Liver (tissue), 9 donors: ENCODE data around the gene POU2F3. TPM values are rescaled to one million over a fixed set of nuclear protein-coding genes. Genes with fewer than 3 reads are reported as not detected.

Source experiments
- DNase-seq: peaks from one replicate; pipeline ENCODE4 v3.0.0-alpha.2; 2017; ENCODE audit warnings: low spot score
- H3K27ac ChIP-seq, 2 donors: one replicate each; pipeline ENCODE4 v1.7.0; 2013; ENCODE audit warnings: inconsistent platforms in 2 of 2, low read length in 2 of 2, control low read depth in 1 of 2, low read depth in 1 of 2, mild to moderate bottlenecking in 1 of 2
- H3K27me3 ChIP-seq, 4 donors: one replicate each; pipeline versions ENCODE4 v1.6.1 to v1.7.0; 2013; ENCODE audit warnings: low read length in 3 of 4, inconsistent platforms in 1 of 4, mild to moderate bottlenecking in 1 of 4, moderate library complexity in 1 of 4; ENCODE audit not compliant: control insufficient read depth in 4 of 4, insufficient read depth in 4 of 4
- H3K36me3 ChIP-seq, 4 donors: one replicate each; pipeline versions ENCODE4 v1.6.1 to v1.7.0; 2013; ENCODE audit warnings: low read length in 3 of 4, mild to moderate bottlenecking in 3 of 4, low read depth in 1 of 4, moderate library complexity in 1 of 4; ENCODE audit not compliant: control insufficient read depth in 4 of 4, insufficient read depth in 3 of 4
- H3K4me1 ChIP-seq, 4 donors: one replicate each; pipeline versions ENCODE4 v1.6.1 to v1.7.0; 2013; ENCODE audit warnings: low read length in 3 of 4, mild to moderate bottlenecking in 3 of 4, moderate library complexity in 1 of 4; ENCODE audit not compliant: control insufficient read depth in 4 of 4, insufficient read depth in 4 of 4
- H3K4me3 ChIP-seq, 3 donors: one replicate each; pipeline versions ENCODE4 v1.6.1 to v1.7.0; 2013; ENCODE audit warnings: low read length in 3 of 3, control low read depth in 1 of 3, low read depth in 1 of 3, mild to moderate bottlenecking in 1 of 3
- H3K9ac ChIP-seq, 2 donors: one replicate each; pipeline ENCODE4 v1.7.0; 2013; ENCODE audit warnings: low read length in 2 of 2, mild to moderate bottlenecking in 2 of 2, moderate library complexity in 2 of 2, control low read depth in 1 of 2, low read depth in 1 of 2
- H3K9me3 ChIP-seq, 4 donors: one replicate each; pipeline versions ENCODE4 v1.6.1 to v1.7.0; 2013; ENCODE audit warnings: low read length in 3 of 4; ENCODE audit not compliant: control insufficient read depth in 4 of 4
- CTCF ChIP-seq: fragments of 150-350 bp; IDR thresholded peaks from 2 replicates; pipeline ENCODE4 v1.5.1; 2017; ENCODE audit warnings: improper control_type of control experiment, low read depth, low read length; ENCODE audit not compliant: missing input control
- EGR1 ChIP-seq, 2 donors: IDR thresholded peaks; 2 replicates each; pipeline ENCODE4 v1.6.1; 2016 to 2018; ENCODE audit warnings: antibody characterized with exemption in 2 of 2, low read depth in 2 of 2
- FOXA1 ChIP-seq: IDR thresholded peaks from 2 replicates; pipeline ENCODE4 v1.6.1; 2016; ENCODE audit warnings: antibody characterized with exemption
- FOXA2 ChIP-seq: IDR thresholded peaks from 2 replicates; pipeline ENCODE4 v1.6.1; 2016; ENCODE audit warnings: antibody characterized with exemption
- HNF4G ChIP-seq: IDR thresholded peaks from 2 replicates; pipeline ENCODE4 v1.6.1; 2016; ENCODE audit warnings: antibody characterized with exemption
- JUND ChIP-seq, 2 donors: IDR thresholded peaks; 2 replicates each; pipeline ENCODE4 v1.6.1; 2016; ENCODE audit warnings: antibody characterized with exemption in 2 of 2
- MAX ChIP-seq: IDR thresholded peaks from 2 replicates; pipeline ENCODE4 v1.6.1; 2016; ENCODE audit warnings: antibody characterized with exemption
- REST ChIP-seq: IDR thresholded peaks from 2 replicates; pipeline ENCODE4 v1.6.1; 2016; ENCODE audit warnings: antibody characterized with exemption, mild to moderate bottlenecking
- RXRA ChIP-seq, 2 donors: IDR thresholded peaks; 2 replicates each; pipeline ENCODE4 v1.6.1; 2017 to 2018; ENCODE audit warnings: antibody characterized with exemption in 2 of 2, mild to moderate bottlenecking in 1 of 2
- SP1 ChIP-seq: IDR thresholded peaks from 2 replicates; pipeline ENCODE4 v1.6.1; 2018; ENCODE audit warnings: antibody characterized with exemption, mild to moderate bottlenecking
- TAF1 ChIP-seq: conservative IDR thresholded peaks from 2 replicates; pipeline ENCODE4 v1.6.1; 2016; ENCODE audit warnings: antibody characterized with exemption, mild to moderate bottlenecking
- YY1 ChIP-seq: IDR thresholded peaks from 2 replicates; pipeline ENCODE4 v1.6.1; 2016; ENCODE audit warnings: antibody characterized with exemption, mild to moderate bottlenecking
- WGBS: extraction: QIAGEN DNeasy Blood & Tissue Kit; methylation state at CpG from one replicate; pipeline ENCODE4 v1.1.7; 2013; 5-methylcytosine and 5-hydroxymethylcytosine counted together
- polyA plus RNA-seq, 2 donors: library from polyadenylated mRNA; stranded (reverse) in 1 of 2; unstranded in 1 of 2; fragments of 200-250 nt in 1 of 2; fragments of >200 nt in 1 of 2; fragmentation: Nextera tagmentation in 1 of 2; extraction: Ambion mirVana in 1 of 2; gene quantifications; one replicate each; pipeline versions ENCODE4 v1.2.1 to v1.2.3, GENCODE V29; 2013 to 2015
- total RNA-seq, 2 donors: library from RNA; depleted of rRNA; stranded (reverse); fragments of >200 nt; gene quantifications; one replicate each; pipeline ENCODE4 v1.2.3, GENCODE V29; 2014
- TF ChIP-seq, protein P1 (sequence below): IDR thresholded peaks from 2 replicates; pipeline ENCODE4 v1.6.1; 2016; ENCODE audit warnings: antibody characterized with exemption
- donor health status: healthy.
- donor health status: healthy.
- donor health status: healthy.
- donor health status: healthy.
- donor health status: healthy.

POU2F3 gene
- total and polyA plus RNA-seq, 4 donors = not detected

DNA sequence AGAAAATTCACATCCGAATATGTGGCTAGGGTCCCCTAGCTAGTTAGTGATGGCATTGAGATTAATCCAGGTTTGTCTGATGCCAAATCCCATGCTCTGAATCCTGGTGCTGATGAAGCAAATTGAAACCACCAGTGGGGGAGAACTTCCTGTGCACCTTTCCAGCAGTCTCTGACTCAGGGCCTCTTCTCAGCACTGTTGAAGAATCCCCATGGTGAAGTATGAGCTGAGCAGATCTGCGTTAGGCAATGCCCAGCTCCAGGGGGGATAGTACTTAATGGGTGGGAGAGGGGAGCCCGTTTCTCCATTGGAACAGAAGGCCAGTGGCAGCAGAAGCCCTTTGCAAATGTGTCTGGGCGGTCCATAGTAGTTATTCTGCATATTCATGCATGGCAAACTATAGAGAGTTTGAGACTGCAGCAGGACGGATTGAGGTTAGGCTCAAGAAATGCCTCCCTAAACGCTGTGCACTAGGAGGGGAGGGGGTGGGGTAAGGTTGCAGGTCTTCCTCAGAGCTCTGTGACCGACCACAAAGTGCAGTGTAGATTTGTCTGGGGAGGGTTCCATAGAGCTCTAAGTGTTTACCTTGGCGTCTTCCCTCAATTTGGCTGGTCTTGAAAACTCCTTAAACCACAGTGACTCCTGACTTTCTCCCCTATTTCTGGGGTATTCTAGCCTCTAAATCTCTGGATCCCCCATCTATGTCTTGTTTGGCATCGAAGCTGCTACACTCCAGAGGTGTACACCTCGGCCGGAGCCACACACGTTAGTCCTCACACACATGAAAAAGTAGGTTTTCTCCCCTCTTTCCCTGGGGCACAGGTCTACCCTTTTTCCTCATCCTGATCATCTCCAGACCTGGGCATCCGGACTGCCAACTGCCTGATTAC lies 4.8 kb downstream of the POU2F3 start:
- no peaks in the 10 kb centered on the region for H3K9me3 ChIP-seq
- H3K9ac ChIP-seq = no peak overlapping the region
- H3K36me3 ChIP-seq = no peaks in the 10 kb centered on the region
- peaks cover 0 to 7% (median 3%) of the 10 kb centered on the region in 4 donors for H3K4me1 ChIP-seq
- no peak for DNase-seq
- no peak overlapping the region for H3K4me3 ChIP-seq
- H3K27me3 ChIP-seq = peaks cover 0 to 2% (median 0%) of the 10 kb centered on the region in 4 donors
- H3K27ac ChIP-seq = no peak overlapping the region
- WGBS = 72% methylated on average over 13 of the region's 13 CpGs
- TF ChIP-seq, protein P1, sequence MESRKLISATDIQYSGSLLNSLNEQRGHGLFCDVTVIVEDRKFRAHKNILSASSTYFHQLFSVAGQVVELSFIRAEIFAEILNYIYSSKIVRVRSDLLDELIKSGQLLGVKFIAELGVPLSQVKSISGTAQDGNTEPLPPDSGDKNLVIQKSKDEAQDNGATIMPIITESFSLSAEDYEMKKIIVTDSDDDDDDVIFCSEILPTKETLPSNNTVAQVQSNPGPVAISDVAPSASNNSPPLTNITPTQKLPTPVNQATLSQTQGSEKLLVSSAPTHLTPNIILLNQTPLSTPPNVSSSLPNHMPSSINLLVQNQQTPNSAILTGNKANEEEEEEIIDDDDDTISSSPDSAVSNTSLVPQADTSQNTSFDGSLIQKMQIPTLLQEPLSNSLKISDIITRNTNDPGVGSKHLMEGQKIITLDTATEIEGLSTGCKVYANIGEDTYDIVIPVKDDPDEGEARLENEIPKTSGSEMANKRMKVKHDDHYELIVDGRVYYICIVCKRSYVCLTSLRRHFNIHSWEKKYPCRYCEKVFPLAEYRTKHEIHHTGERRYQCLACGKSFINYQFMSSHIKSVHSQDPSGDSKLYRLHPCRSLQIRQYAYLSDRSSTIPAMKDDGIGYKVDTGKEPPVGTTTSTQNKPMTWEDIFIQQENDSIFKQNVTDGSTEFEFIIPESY = no peak
- TF ChIP-seq JUND (IDR thresholded peaks at IDR 0.05) = no peak
- TF ChIP-seq MAX = no peak
- TF ChIP-seq HNF4G = no peak
- no peak for TF ChIP-seq FOXA2
- no peak for TF ChIP-seq SP1
- TF ChIP-seq CTCF = no peak
- TF ChIP-seq EGR1 (IDR thresholded peaks at IDR 0.05; ENCODE audit: low read depth in 2 of 2) = no peak
- TF ChIP-seq RXRA (IDR thresholded peaks at IDR 0.05) = no peak

- Histone ChIP-seq H3K9ac (no peak overlapping the region), H3K27ac (no peak overlapping the region), H3K36me3 (no peaks in the 10 kb centered on the region), H3K4me1 (peaks cover 0 to 2% (median 0%) of the 10 kb centered on the region in 4 donors), H3K27me3 (peaks cover 0 to 2% (median 0%) of the 10 kb centered on the region in 4 donors), H3K4me3 (no peak overlapping the region), H3K9me3 (no peaks in the 10 kb centered on the region)
- WGBS = 96% methylated on average over 1 of the region's 1 CpG
- no peak for TF ChIP-seq FOXA1
- TF ChIP-seq REST = no peak
- TF ChIP-seq TAF1 = no peak
- TF ChIP-seq JUND (IDR thresholded peaks at IDR 0.05) = no peak
- no peak for TF ChIP-seq YY1
- no peak for TF ChIP-seq MAX
- TF ChIP-seq RXRA (IDR thresholded peaks at IDR 0.05) = no peak
- no peak for DNase-seq
Measured at GRCh38 chr11:120245434-120245833, 5.5 kb downstream of the POU2F3 start.
